Glutamatergic neuron (in vitro differentiated cells): ENCODE measurements around the gene OR6K6. TPM values are rescaled to one million over a fixed set of nuclear protein-coding genes. Genes with fewer than 3 reads are reported as not detected.

Experiments used
- DNase-seq: peaks from one replicate; pipeline ENCODE4 v3.0.0; 2022
- H3K27ac Mint-ChIP-seq: one replicate; pipeline ENCODE4 v1.8.0; 2020; ENCODE audit warnings: mild to moderate bottlenecking, mixed read lengths, inconsistent platforms; ENCODE audit not compliant: unreplicated experiment
- H3K27me3 Mint-ChIP-seq: one replicate; pipeline ENCODE4 v1.8.0; 2020; ENCODE audit warnings: mild to moderate bottlenecking, moderate library complexity, mixed read lengths, inconsistent platforms; ENCODE audit not compliant: unreplicated experiment
- H3K36me3 Mint-ChIP-seq: one replicate; pipeline ENCODE4 v1.8.0; 2020; ENCODE audit warnings: mild to moderate bottlenecking, mixed read lengths, inconsistent platforms; ENCODE audit not compliant: unreplicated experiment
- H3K4me1 Mint-ChIP-seq: one replicate; pipeline ENCODE4 v1.8.0; 2020; ENCODE audit warnings: mild to moderate bottlenecking, low read depth, mixed read lengths, inconsistent platforms; ENCODE audit not compliant: unreplicated experiment
- H3K4me3 Mint-ChIP-seq: one replicate; pipeline ENCODE4 v1.8.0; 2020; ENCODE audit warnings: mild to moderate bottlenecking, mixed read lengths, inconsistent platforms; ENCODE audit not compliant: unreplicated experiment
- H3K9me3 Mint-ChIP-seq: one replicate; pipeline ENCODE4 v1.8.0; 2020; ENCODE audit warnings: mild to moderate bottlenecking, moderate library complexity, mixed read lengths, inconsistent platforms; ENCODE audit not compliant: unreplicated experiment
- CTCF ChIP-seq: fragments of 200-600 bp; sonication (generic); IDR thresholded peaks from one replicate; pipeline ENCODE4 v1.5.0; 2021; ENCODE audit not compliant: partially characterized antibody, unreplicated experiment
- total RNA-seq: library from RNA; stranded (reverse); fragmentation: NEBNext Ultra II Directional; extraction: Animal tissue kit (Norgen Biotek cat#: 25700); gene quantifications from one replicate; pipeline ENCODE4 v1.2.1, GENCODE V29; 2021; ENCODE audit not compliant: unreplicated experiment

The OR6K6 gene
- total RNA-seq, 1 donor from 2014 or later, result not detected

- Mint-ChIP-seq H3K4me3 (no peak overlapping the region), H3K36me3 (no peaks in the 10 kb centered on the region), H3K4me1 (no peaks in the 10 kb centered on the region), H3K27ac (no peak overlapping the region), H3K9me3 (no peaks in the 10 kb centered on the region), H3K27me3 (peaks cover 4% of the 10 kb centered on the region)
- DNase-seq, result no peak
- TF ChIP-seq CTCF, result no peak
Observed at GRCh38 chr1:158730453-158730852, 24.1 kb upstream of the OR6K6 start.

- H3K36me3 Mint-ChIP-seq, result no peaks in the 10 kb centered on the region
- peaks cover 4% of the 10 kb centered on the region for H3K27me3 Mint-ChIP-seq
- H3K4me3 Mint-ChIP-seq, result no peak overlapping the region
- TF ChIP-seq CTCF, result no peak
- no peaks in the 10 kb centered on the region for H3K4me1 Mint-ChIP-seq
- no peak for DNase-seq
- H3K9me3 Mint-ChIP-seq, result no peaks in the 10 kb centered on the region
- no peak overlapping the region for H3K27ac Mint-ChIP-seq
Observed at GRCh38 chr1:158731707-158732106, 22.8 kb upstream of the OR6K6 start.

GRCh38 chr1:158732524-158732923 lies 22.0 kb upstream of the OR6K6 start:
- no peaks in the 10 kb centered on the region for H3K36me3 Mint-ChIP-seq
- H3K4me1 Mint-ChIP-seq, result no peaks in the 10 kb centered on the region

GRCh38 chr1:158735848-158736247 lies 18.7 kb upstream of the OR6K6 start:
- TF ChIP-seq CTCF, result no peak
- H3K27ac Mint-ChIP-seq, result no peak overlapping the region
- H3K27me3 Mint-ChIP-seq, result peaks cover 4% of the 10 kb centered on the region
- no peaks in the 10 kb centered on the region for H3K4me1 Mint-ChIP-seq
- no peaks in the 10 kb centered on the region for H3K9me3 Mint-ChIP-seq
- no peaks in the 10 kb centered on the region for H3K36me3 Mint-ChIP-seq
- no peak for DNase-seq
- H3K4me3 Mint-ChIP-seq, result no peak overlapping the region

More at GRCh38 chr1:158732524-158732923, 22.0 kb upstream of the OR6K6 start:
- H3K27ac Mint-ChIP-seq, result no peak overlapping the region
- no peak overlapping the region for H3K4me3 Mint-ChIP-seq
- no peak for TF ChIP-seq CTCF
- peaks cover 4% of the 10 kb centered on the region for H3K27me3 Mint-ChIP-seq
- DNase-seq, result no peak
- H3K9me3 Mint-ChIP-seq, result no peaks in the 10 kb centered on the region

- Mint-ChIP-seq H3K9me3 (no peaks in the 10 kb centered on the region), H3K36me3 (no peaks in the 10 kb centered on the region), H3K4me3 (no peak overlapping the region), H3K27me3 (peaks cover 3% of the 10 kb centered on the region), H3K4me1 (no peaks in the 10 kb centered on the region), H3K27ac (no peak overlapping the region)
- no peak for DNase-seq
- TF ChIP-seq CTCF, result no peak
Observed at GRCh38 chr1:158752155-158752712, 2.3 kb upstream of the OR6K6 start.
